Subcutaneous abdominal adipose tissue (tissue), 5 donors: ENCODE data around the gene GJB6.
A peak's percentile ranks its signal among the peaks of the same experiment; 100 is the strongest.

Experiments used
- H3K27ac ChIP-seq: one replicate; pipeline ENCODE4 v1.7.0; 2013; ENCODE audit warnings: low read depth, mild to moderate bottlenecking, inconsistent platforms, low read length, moderate library complexity
- H3K27me3 ChIP-seq, 5 donors: one replicate each; pipeline ENCODE4 v1.7.0; 2013; ENCODE audit warnings: low read length in 5 of 5, inconsistent platforms in 1 of 5; ENCODE audit not compliant: control insufficient read depth in 5 of 5, insufficient read depth in 4 of 5
- H3K36me3 ChIP-seq, 5 donors: one replicate each; pipeline ENCODE4 v1.7.0; 2013; ENCODE audit warnings: low read length in 5 of 5; ENCODE audit not compliant: control insufficient read depth in 5 of 5, insufficient read depth in 5 of 5
- H3K4me1 ChIP-seq, 5 donors: one replicate each; pipeline ENCODE4 v1.7.0; 2013; ENCODE audit warnings: low read length in 5 of 5, mild to moderate bottlenecking in 3 of 5, moderate library complexity in 1 of 5; ENCODE audit not compliant: control insufficient read depth in 5 of 5, insufficient read depth in 5 of 5
- H3K4me3 ChIP-seq, 5 donors: one replicate each; pipeline ENCODE4 v1.7.0; 2013; ENCODE audit warnings: low read length in 5 of 5, low read depth in 1 of 5
- H3K9ac ChIP-seq, 5 donors: one replicate each; pipeline ENCODE4 v1.7.0; 2013; ENCODE audit warnings: low read length in 5 of 5, mild to moderate bottlenecking in 4 of 5, moderate library complexity in 3 of 5
- H3K9me3 ChIP-seq, 5 donors: one replicate each; pipeline ENCODE4 v1.7.0; 2013; ENCODE audit warnings: low read length in 5 of 5; ENCODE audit not compliant: control insufficient read depth in 5 of 5
- donor health status: healthy.
- donor health status: healthy.
- donor health status: healthy.
- donor health status: healthy.
- donor health status: healthy.

GJB6 gene

DNA sequence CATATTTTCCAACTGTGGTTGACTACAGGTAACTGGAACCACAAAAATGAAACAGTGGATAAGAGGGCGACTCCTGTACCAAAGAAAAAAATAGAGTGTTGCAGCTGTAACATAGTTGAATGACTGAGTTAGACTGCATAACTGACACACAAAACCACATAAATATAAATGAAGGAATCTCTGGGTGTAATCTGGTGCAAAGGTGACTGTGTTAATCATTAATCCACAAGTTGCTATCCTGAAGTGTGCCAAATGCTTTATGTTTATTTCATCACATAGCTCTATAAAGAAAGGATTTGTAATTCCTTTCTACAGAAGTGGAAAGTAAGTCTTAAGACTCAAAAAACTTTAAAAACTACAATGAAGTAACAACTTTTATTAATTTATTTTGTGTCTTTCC is 33.3 kb downstream of the GJB6 start:
- Histone ChIP-seq H3K4me1 (peaks cover 0 to 8% (median 5%) of the 10 kb centered on the region in 5 donors), H3K27me3 (peaks cover 6 to 29% (median 26%) of the 10 kb centered on the region in 5 donors), H3K9ac (no peak overlapping the region), H3K27ac (no peak overlapping the region), H3K4me3 (no peak overlapping the region), H3K9me3 (peaks cover 0 to 4% (median 3%) of the 10 kb centered on the region in 5 donors), H3K36me3 (no peaks in the 10 kb centered on the region)

DNA sequence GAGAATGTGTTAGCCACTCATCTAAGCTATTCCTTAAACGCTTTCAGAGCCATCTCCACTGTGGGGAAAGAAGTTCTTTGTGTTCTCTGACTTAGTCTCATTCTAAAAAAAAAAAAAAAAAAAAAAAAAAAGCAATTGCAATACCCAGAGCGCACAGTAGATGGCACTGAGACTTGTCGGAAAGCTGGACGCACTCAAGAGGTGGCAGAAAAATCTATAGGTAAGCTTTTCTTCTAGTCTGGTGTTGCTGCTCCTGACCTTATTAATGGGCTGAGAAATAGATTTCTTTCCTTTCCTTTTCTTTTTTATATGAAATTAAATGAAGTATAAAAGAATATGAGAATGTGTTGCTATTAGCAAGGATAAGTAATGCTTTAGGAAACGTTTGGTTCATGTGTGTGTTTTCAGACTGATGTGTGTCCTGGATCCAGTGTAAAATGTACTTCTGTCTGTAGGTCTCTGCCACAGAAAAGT is 34.7 kb downstream of the GJB6 start:
- H3K27me3 ChIP-seq, result peaks cover 12 to 38% (median 33%) of the 10 kb centered on the region in 5 donors
- H3K27ac ChIP-seq, result no peak overlapping the region
- H3K9me3 ChIP-seq, result peaks cover 0 to 4% (median 3%) of the 10 kb centered on the region in 5 donors
- peaks cover 0 to 19% (median 16%) of the 10 kb centered on the region in 5 donors for H3K4me1 ChIP-seq
- H3K36me3 ChIP-seq, result no peaks in the 10 kb centered on the region
- H3K9ac ChIP-seq, result no peak overlapping the region
- no peak overlapping the region for H3K4me3 ChIP-seq

DNA sequence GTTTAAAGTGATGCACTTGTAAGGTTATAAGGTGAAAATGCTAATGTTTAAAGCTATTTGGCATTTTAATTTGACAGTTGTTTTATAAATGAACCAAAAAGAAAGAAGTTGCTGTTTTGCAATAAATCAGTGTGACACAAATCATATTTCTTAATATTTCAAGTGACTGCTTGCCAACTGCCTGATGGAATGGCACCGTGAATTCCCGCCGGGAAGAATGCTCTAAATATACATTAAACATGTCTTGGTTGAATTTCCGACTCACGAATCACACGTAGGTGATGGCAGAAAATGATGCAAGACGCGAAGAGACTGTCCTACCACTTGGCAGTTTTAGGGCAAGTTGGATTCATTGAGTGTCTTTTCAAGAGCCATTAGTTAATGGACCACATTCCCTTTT is 36.3 kb downstream of the GJB6 start:
- Histone ChIP-seq H3K4me3 (no peak overlapping the region), H3K9me3 (no peaks in the 10 kb centered on the region), H3K9ac (no peak overlapping the region), H3K27me3 (peaks cover 19 to 47% (median 44%) of the 10 kb centered on the region in 5 donors), H3K36me3 (no peaks in the 10 kb centered on the region), H3K4me1 (peaks cover 0 to 29% (median 28%) of the 10 kb centered on the region in 5 donors), H3K27ac (no peak overlapping the region)

DNA sequence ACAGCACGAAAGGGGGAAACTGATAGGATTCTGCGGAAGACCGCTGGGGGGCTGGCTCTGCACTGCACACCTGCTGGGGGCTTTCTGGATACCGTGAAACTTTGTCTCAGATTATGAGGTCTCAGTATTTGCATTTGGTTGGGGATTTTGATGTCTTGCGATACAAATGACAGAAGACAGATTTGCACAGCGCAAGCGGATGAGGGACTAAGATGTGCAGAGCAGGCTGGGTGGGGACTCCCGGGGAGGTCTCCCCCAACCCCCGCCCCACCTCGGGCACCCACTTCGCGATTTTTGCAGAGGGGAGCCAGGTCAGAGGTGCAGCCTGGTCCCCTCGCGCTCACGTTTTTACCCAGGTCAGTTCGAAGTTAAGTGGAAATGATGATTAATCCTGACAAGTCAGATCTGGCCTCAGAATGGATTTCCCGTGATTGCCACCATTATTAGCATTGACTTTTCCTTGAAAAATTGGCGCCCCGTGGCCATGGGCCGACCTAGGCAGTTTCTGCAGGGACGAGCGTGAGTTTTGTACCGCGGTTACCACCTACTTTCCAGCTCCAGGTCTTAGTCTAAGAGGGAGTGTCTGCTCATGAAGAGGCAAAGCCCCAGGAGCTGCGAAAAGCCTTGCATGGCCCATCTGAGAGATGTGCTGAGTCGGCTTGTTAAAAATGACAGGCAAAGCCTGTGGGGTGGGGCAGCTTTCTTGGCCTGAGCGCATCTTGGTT is 38.0 kb downstream of the GJB6 start:
- Histone ChIP-seq H3K4me3 (peak overlapping the region in 1 of 5 donors; percentile 70), H3K27me3 (peaks cover 19 to 47% (median 44%) of the 10 kb centered on the region in 5 donors), H3K9ac (no peak overlapping the region), H3K36me3 (no peaks in the 10 kb centered on the region), H3K27ac (no peak overlapping the region), H3K9me3 (no peaks in the 10 kb centered on the region), H3K4me1 (peaks cover 0 to 30% (median 28%) of the 10 kb centered on the region in 5 donors)

DNA sequence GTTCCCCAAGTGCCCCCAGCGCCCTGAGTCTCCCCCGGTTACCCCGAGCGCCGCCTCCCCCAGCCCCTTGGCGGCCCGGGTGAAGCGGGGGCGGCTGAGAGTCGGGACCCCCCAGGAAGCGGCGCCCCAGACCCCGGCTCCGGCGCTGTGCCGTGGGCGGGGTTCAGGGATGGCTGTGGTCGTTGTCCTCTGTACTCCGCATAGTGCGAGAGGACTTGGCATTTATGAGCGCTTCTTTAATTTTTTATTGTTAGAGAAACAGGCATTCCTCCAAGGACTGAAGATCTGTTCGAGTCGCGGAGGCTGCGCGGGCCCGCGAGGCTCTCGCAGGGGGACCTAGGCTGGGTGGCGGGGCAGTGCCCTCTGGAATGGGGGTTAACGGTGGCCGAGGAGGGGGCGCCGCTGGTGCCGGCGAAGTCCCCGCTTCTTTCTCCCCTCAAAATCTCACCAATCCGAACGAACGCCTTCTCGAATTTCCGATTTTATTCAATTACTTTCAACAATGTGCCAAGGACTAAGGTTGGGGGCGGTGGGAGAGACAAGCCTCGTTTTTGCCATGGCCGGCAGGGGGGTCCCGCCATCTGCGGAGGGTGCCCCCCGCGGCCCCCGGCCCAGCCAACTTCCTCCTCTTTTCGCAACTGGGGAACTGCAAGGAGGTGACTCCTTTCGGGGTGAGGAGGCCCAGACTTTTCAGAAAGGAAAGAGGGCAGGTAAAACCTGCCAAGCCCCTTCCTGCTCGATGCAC is 38.8 kb downstream of the GJB6 start:
- Histone ChIP-seq H3K27me3 (peaks cover 19 to 47% (median 44%) of the 10 kb centered on the region in 5 donors), H3K4me3 (peak overlapping the region in 4 of 5 donors; percentile 7 to 70 (median 21)), H3K9me3 (no peaks in the 10 kb centered on the region), H3K9ac (no peak overlapping the region), H3K27ac (no peak overlapping the region), H3K36me3 (no peaks in the 10 kb centered on the region), H3K4me1 (peaks cover 0 to 35% (median 28%) of the 10 kb centered on the region in 5 donors)

DNA sequence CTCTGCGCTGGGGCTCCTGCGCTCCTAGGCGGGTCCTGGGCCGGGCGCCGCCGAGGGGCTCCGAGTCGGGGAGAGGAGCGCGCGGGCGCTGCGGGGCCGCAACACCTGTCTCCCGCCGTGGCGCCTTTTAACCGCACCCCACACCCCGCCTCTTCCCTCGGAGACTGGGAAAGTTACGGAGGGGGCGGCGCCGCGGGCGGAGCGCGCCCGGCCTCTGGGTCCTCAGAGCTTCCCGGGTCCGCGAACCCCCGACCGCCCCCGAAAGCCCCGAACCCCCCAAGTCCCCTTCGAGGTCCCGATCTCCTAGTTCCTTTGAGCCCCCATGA is 39.3 kb downstream of the GJB6 start, which contains the start of gene GJB2:
TSS of gene GJB2 (minus strand) at position 103 of the 326 bp plus-strand sequence. CDS start 3,357 bp downstream, outside the sequence.
- H3K9me3 ChIP-seq, result no peaks in the 10 kb centered on the region
- H3K27ac ChIP-seq, result no peak within 1 kb of the TSS
- no peaks in the 10 kb centered on the region for H3K36me3 ChIP-seq
- H3K9ac ChIP-seq, result peak within 1 kb of the TSS in 1 of 5 donors; percentile 70
- H3K4me3 ChIP-seq, result peak within 1 kb of the TSS; percentile 56 to 79 (median 70)
- peaks cover 19 to 47% (median 44%) of the 10 kb centered on the region in 5 donors for H3K27me3 ChIP-seq
- peaks cover 0 to 35% (median 28%) of the 10 kb centered on the region in 5 donors for H3K4me1 ChIP-seq

DNA sequence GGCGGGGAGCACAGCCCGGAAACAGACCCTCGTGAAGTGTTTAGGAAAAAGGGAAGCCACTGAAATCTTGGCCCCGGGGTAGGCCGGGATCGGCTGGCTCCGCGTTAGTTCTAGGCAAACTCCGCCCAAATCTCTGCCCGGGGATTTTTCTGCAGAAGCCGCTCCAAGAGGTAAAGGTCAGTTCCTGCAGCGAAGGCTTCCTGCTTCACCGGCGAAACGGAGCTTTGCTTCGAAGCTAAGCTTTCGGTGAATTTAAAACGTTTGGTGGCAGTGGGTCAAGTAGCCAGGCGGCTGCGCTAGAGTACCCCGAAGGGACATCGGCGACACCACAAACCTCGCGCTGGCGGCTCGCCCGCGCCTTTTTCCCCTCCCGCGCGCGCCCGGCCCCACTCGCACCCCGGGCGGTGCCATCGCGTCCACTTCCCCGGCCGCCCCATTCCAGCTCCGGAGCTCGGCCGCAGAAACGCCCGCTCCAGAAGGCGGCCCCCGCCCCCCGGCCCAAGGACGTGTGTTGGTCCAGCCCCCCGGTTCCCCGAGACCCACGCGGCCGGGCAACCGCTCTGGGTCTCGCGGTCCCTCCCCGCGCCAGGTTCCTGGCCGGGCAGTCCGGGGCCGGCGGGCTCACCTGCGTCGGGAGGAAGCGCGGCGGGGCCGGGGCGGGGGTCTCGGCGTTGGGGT is 39.8 kb downstream of the GJB6 start:
- Histone ChIP-seq H3K36me3 (no peaks in the 10 kb centered on the region), H3K27ac (no peak overlapping the region), H3K9ac (peak overlapping the region in 1 of 5 donors; percentile 70), H3K27me3 (peaks cover 19 to 47% (median 42%) of the 10 kb centered on the region in 5 donors), H3K4me3 (peak overlapping the region; percentile 56 to 79 (median 70)), H3K9me3 (no peaks in the 10 kb centered on the region), H3K4me1 (peaks cover 0 to 35% (median 28%) of the 10 kb centered on the region in 5 donors)

DNA sequence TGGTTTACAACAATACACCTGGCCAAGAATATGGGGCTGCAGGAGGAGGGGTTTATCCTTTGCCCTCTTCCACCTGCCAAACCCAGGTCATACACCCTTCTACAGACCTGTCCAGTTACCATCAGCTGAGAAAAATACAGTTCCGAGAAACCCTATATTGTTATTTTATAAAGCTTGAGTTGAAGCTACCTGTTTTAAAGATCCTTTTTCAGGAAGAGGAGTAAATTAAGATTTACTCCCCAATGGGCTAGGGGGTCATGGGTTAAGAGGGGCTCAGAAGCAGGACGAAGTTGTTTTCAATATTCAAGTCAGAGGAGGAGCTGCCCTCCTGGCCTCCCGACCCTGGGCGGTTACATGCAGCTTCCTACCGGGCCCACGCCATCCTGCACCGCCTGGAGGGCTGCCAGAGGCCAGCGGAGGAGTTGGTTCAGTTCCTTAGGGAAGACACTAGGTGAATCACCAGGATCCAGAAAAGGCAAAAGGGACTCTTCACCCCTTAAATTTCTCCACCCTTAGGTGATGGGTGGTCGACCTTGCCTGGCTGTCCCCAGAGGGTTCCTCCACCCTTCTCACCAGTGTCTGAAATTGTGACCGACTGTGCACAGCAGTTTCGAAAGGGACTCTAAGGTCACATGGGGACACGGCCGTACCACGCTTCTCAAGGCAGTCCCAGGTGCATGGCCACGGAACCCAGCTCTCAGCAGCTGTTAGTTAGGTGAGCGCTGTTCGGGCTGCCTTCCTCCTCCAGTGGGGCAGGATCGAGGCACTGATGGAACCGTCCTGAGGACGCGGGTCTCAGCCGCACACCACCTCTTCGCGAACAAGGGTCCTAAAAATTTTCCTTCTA is 40.6 kb downstream of the GJB6 start:
- Histone ChIP-seq H3K9me3 (no peaks in the 10 kb centered on the region), H3K36me3 (no peaks in the 10 kb centered on the region), H3K27me3 (peaks cover 19 to 43% (median 38%) of the 10 kb centered on the region in 5 donors), H3K27ac (no peak overlapping the region), H3K9ac (peak overlapping the region in 1 of 5 donors; percentile 70), H3K4me3 (peak overlapping the region; percentile 56 to 79 (median 70)), H3K4me1 (peaks cover 0 to 35% (median 28%) of the 10 kb centered on the region in 5 donors)
